ENCODE measurements around the gene AWAT2.
"Not testable (repeated sequence)": the region's sequence is repeated elsewhere in the genome, so short reads cannot be mapped to it uniquely, and the experiment has no call there.

Gene AWAT2

DNA sequence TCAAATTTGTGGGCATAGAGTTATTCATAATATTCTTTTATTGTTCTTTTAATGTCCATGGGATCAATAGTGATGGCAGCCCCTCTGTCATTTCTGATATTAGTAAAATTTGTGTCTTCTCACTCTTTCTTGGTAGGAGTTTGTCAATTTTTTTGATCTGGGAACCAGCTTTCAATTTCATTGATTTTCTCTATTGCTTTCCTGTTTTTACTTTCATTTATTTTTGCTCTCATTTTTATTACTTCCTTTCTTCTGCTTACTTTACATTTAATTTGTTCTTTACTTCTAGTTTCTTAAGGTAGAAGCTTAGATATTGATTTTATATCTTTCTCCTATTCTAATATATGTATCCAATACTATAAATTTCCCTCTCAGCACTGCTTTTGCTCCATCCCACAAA is 40.7 kb downstream of the AWAT2 start:
- no peak for DNase-seq (ENCODE audit: low read depth)
- TF ChIP-seq CTCF (IDR thresholded peaks at IDR 0.05; ENCODE audit: control insufficient read depth, extremely low read depth, insufficient read depth) = no peak
- H3K4me3 ChIP-seq (ENCODE audit: low read depth, low read length) = no peak overlapping the region

DNA sequence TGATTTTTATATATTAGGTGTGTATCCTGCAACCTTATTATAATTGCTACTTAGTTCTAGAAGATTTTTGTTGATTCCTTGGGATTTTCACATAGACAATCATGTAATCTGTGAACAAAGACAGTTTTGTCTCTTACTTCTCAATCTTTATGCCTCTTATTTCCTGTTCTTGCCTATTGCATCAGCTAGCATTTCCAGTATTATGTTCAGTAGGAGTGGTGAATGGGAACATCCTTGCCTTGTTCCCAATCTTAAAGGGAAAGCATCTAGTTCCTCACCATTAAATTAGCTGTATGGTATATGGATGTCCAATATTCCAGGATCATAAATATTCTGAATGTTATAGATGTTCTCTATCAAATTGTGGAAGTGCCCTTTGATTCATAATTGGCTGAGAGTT is 41.8 kb downstream of the AWAT2 start:
- no peak overlapping the region for H3K4me3 ChIP-seq (ENCODE audit: low read depth, low read length)
- no peak for DNase-seq (ENCODE audit: low read depth)
- TF ChIP-seq CTCF (IDR thresholded peaks at IDR 0.05; ENCODE audit: control insufficient read depth, extremely low read depth, insufficient read depth) = no peak

- H3K4me3 ChIP-seq (ENCODE audit: low read depth, low read length) = no peak overlapping the region
- no peak for TF ChIP-seq CTCF (IDR thresholded peaks at IDR 0.05; ENCODE audit: control insufficient read depth, extremely low read depth, insufficient read depth)
- no peak for DNase-seq (ENCODE audit: low read depth)
These were observed 47.9 kb downstream of the AWAT2 start for GRCh38 chrX:70001708-70002341.

- DNase-seq (ENCODE audit: low read depth) = no peak
- no peak for TF ChIP-seq CTCF (IDR thresholded peaks at IDR 0.05; ENCODE audit: control insufficient read depth, extremely low read depth, insufficient read depth)
- H3K4me3 ChIP-seq (ENCODE audit: low read depth, low read length) = no peak overlapping the region
These were observed 48.5 kb downstream of the AWAT2 start for GRCh38 chrX:70001269-70001668.

GRCh38 chrX:69998299-69998698 is 51.4 kb downstream of the AWAT2 start:
- H3K4me3 ChIP-seq (ENCODE audit: low read depth, low read length); DNase-seq (ENCODE audit: low read depth): not testable (repeated sequence)

DNA sequence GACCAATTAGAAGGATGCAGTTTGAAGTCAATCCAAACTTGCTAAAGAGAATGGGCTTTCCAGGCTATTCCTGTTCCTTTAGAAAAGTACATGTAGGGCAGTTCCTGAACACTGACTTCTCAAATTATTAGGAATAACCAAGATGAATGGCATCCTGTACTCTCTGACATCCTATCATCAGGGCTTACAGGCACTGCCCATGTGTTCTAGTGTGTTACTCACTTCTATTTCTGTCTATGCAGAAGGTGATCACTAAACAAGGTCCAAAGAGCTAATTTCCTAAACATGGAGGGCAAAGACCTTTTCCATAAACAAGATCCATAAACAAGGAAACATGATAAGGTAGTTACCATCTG is 53.6 kb downstream of the AWAT2 start:
- TF ChIP-seq CTCF (IDR thresholded peaks at IDR 0.05; ENCODE audit: control insufficient read depth, extremely low read depth, insufficient read depth) = no peak
- DNase-seq (ENCODE audit: low read depth) = no peak

DNA sequence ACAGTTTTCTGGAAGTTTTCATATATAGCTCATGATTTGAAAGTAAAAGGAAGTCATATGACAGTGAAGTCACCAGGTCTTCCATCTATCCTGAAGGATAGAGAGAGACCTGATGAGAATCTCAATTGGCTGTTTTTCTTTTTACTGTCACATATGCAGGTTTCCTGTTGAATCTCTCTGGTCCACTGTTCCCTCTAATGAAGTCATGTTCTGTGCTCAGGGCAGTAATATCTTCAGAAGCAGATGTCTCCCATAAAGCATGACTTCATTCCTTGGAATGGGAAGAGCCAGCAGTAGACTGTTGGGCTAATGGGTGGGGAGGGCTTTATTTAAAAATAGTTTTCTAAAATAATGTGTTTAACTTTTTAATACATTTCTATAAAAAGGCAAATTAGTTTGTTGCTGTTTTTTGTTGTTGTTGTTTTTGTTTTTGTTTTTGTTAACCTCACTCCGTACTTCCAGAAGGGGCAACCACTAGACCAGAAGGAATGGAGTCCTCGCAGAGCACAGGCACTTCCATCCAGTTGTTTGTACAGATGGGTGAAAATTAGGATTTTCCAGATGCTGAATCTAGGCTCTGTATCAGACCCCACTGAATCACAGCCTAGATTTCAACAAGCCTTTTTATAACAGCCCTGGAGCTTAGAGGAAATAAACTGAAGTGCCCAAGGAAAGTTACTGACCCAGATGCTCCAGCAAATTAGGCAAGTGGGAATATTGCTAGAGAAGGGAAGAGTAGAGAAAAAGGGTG is 54.2 kb downstream of the AWAT2 start:
- no peak for DNase-seq (ENCODE audit: low read depth)
- no peak for TF ChIP-seq CTCF (IDR thresholded peaks at IDR 0.05; ENCODE audit: control insufficient read depth, extremely low read depth, insufficient read depth)
- H3K4me3 ChIP-seq (ENCODE audit: low read depth, low read length) = no peak overlapping the region

More for the DNA sequence above, 53.6 kb downstream of the AWAT2 start:
- no peak overlapping the region for H3K4me3 ChIP-seq (ENCODE audit: low read depth, low read length)

Data from LNCaP clone FGC (cell line).